H9 (cell line): Measurements from ENCODE around the gene IGLL1. TPM values are rescaled to one million over a fixed set of nuclear protein-coding genes. Genes with fewer than 3 reads are reported as not detected.

Experiments used
- DNase-seq: peaks from one replicate; pipeline ENCODE4 v3.0.0-alpha.2; 2017
- H2AFZ ChIP-seq: one replicate; pipeline ENCODE4 v1.6.1; 2013; ENCODE audit warnings: mild to moderate bottlenecking, low read length, control low read depth, moderate library complexity
- H2AK5ac ChIP-seq: 2 replicates; pipeline ENCODE4 v1.6.1; 2013; ENCODE audit warnings: low read length, control low read depth, mixed read lengths; ENCODE audit not compliant: insufficient read length
- H2BK120ac ChIP-seq: one replicate; pipeline ENCODE4 v1.6.1; 2013; ENCODE audit warnings: low read depth, mild to moderate bottlenecking, low read length, control low read depth, inconsistent platforms; ENCODE audit not compliant: poor library complexity, severe bottlenecking
- H2BK12ac ChIP-seq: 2 replicates; pipeline ENCODE4 v1.6.1; 2013; ENCODE audit warnings: low read length, control low read depth, mixed read lengths, low read depth; ENCODE audit not compliant: insufficient read length
- H2BK15ac ChIP-seq: 2 replicates; pipeline ENCODE4 v1.6.1; 2013; ENCODE audit warnings: low read depth, low read length, control low read depth
- H2BK20ac ChIP-seq: one replicate; pipeline ENCODE4 v1.6.1; 2013; ENCODE audit warnings: low read depth, mild to moderate bottlenecking, low read length, control low read depth, inconsistent platforms; ENCODE audit not compliant: poor library complexity, severe bottlenecking
- H2BK5ac ChIP-seq: 2 replicates; pipeline ENCODE4 v1.6.1; 2013; ENCODE audit warnings: low read length, control low read depth, mixed read lengths; ENCODE audit not compliant: insufficient read length
- H3K14ac ChIP-seq: 2 replicates; pipeline ENCODE4 v1.6.1; 2013; ENCODE audit warnings: low read length, control low read depth; ENCODE audit not compliant: insufficient read depth
- H3K18ac ChIP-seq: 2 replicates; pipeline ENCODE4 v1.6.1; 2013; ENCODE audit warnings: low read depth, mild to moderate bottlenecking, mixed read lengths, low read length, control low read depth; ENCODE audit not compliant: insufficient read length
- H3K23ac ChIP-seq: 2 replicates; pipeline ENCODE4 v1.6.1; 2013; ENCODE audit warnings: low read length, control low read depth, mixed read lengths, low read depth; ENCODE audit not compliant: insufficient read length
- H3K23me2 ChIP-seq: 2 replicates; pipeline ENCODE4 v1.6.1; 2013; ENCODE audit warnings: low read depth, mild to moderate bottlenecking, mixed read lengths, low read length, control low read depth; ENCODE audit not compliant: insufficient read length, poor library complexity, severe bottlenecking
- H3K27ac ChIP-seq: 2 replicates; pipeline ENCODE4 v1.5.1; 2013; ENCODE audit warnings: low read length, control low read depth, mixed read lengths, low read depth; ENCODE audit not compliant: insufficient read length
- H3K27me3 ChIP-seq: 2 replicates; pipeline ENCODE4 v1.6.1; 2013; ENCODE audit warnings: low read length, control low read depth, inconsistent platforms; ENCODE audit not compliant: insufficient read depth
- H3K4ac ChIP-seq: 2 replicates; pipeline ENCODE4 v1.6.1; 2013; ENCODE audit warnings: low read depth, mild to moderate bottlenecking, control low read depth, inconsistent platforms, low read length, moderate library complexity
- H3K4me1 ChIP-seq: 2 replicates; pipeline ENCODE4 v1.6.1; 2013; ENCODE audit warnings: low read length, control low read depth, inconsistent platforms; ENCODE audit not compliant: insufficient read depth
- H3K4me2 ChIP-seq: 2 replicates; pipeline ENCODE4 v1.6.1; 2013; ENCODE audit warnings: low read length, control low read depth, mixed read lengths; ENCODE audit not compliant: insufficient read length, insufficient read depth
- H3K56ac ChIP-seq: 2 replicates; pipeline ENCODE4 v1.6.1; 2013; ENCODE audit warnings: low read depth, mild to moderate bottlenecking, mixed read lengths, low read length, control low read depth; ENCODE audit not compliant: insufficient read length
- H3K79me1 ChIP-seq: 2 replicates; pipeline ENCODE4 v1.6.1; 2013; ENCODE audit warnings: low read depth, mild to moderate bottlenecking, moderate library complexity, low read length, control low read depth, inconsistent platforms; ENCODE audit not compliant: insufficient read depth, poor library complexity, severe bottlenecking
- H3K79me2 ChIP-seq: 2 replicates; pipeline ENCODE4 v1.6.1; 2013; ENCODE audit warnings: low read length, control low read depth, inconsistent platforms; ENCODE audit not compliant: insufficient read depth
- H3K9ac ChIP-seq: 2 replicates; pipeline ENCODE4 v1.6.1; 2013; ENCODE audit warnings: low read length, control low read depth, mixed read lengths; ENCODE audit not compliant: insufficient read length; ENCODE audit errors: extremely low read depth
- H3K9me3 ChIP-seq: one replicate; pipeline ENCODE4 v1.6.1; 2013; ENCODE audit warnings: low read depth, low read length, inconsistent platforms; ENCODE audit not compliant: control insufficient read depth
- H3T11ph ChIP-seq: one replicate; pipeline ENCODE4 v1.6.1; 2013; ENCODE audit warnings: mild to moderate bottlenecking, low read length, control low read depth, inconsistent platforms
- H4K20me1 ChIP-seq: one replicate; pipeline ENCODE4 v1.6.1; 2013; ENCODE audit not compliant: control insufficient read depth, insufficient read length, insufficient read depth
- H4K5ac ChIP-seq: 2 replicates; pipeline ENCODE4 v1.6.1; 2013; ENCODE audit warnings: low read depth, mild to moderate bottlenecking, mixed read lengths, low read length, control low read depth; ENCODE audit not compliant: insufficient read length
- H4K8ac ChIP-seq: replicated peaks from 2 replicates; pipeline ENCODE4 v1.6.1; 2013; ENCODE audit warnings: low read length, control low read depth, mixed read lengths, low read depth; ENCODE audit not compliant: insufficient read length
- H4K91ac ChIP-seq: 2 replicates; pipeline ENCODE4 v1.6.1; 2013; ENCODE audit warnings: low read depth, mild to moderate bottlenecking, moderate library complexity, mixed read lengths, low read length, control low read depth; ENCODE audit not compliant: insufficient read length
- H3K27ac Mint-ChIP-seq, 3 experiments: 2 replicates in 2 of 3; 3 replicates in 1 of 3; pipeline ENCODE4 v1.8.0; 2020 to 2021; ENCODE audit warnings: mixed read lengths in 3 of 3, mild to moderate bottlenecking in 1 of 3, moderate library complexity in 1 of 3
- H3K27me3 Mint-ChIP-seq: 2 replicates; pipeline ENCODE4 v1.8.0; 2021; ENCODE audit warnings: low read depth, mild to moderate bottlenecking, moderate library complexity, mixed read lengths
- H3K36me3 Mint-ChIP-seq, 3 experiments: 2 replicates in 2 of 3; 3 replicates in 1 of 3; pipeline ENCODE4 v1.8.0; 2020 to 2021; ENCODE audit warnings: low read depth in 3 of 3, mixed read lengths in 3 of 3; ENCODE audit not compliant: insufficient read depth in 1 of 3
- H3K4me1 Mint-ChIP-seq, 2 experiments: 2 replicates each; pipeline ENCODE4 v1.8.0; 2020; ENCODE audit warnings: mixed read lengths in 2 of 2
- H3K4me3 Mint-ChIP-seq, 2 experiments: 2 replicates in 1 of 2; 3 replicates in 1 of 2; pipeline ENCODE4 v1.8.0; 2020 to 2021; ENCODE audit warnings: mild to moderate bottlenecking in 2 of 2, mixed read lengths in 2 of 2, moderate library complexity in 1 of 2
- H3K9me3 Mint-ChIP-seq, 2 experiments: 2 replicates in 1 of 2; 3 replicates in 1 of 2; pipeline ENCODE4 v1.8.0; 2020; ENCODE audit warnings: mild to moderate bottlenecking in 2 of 2, mixed read lengths in 2 of 2, moderate library complexity in 1 of 2
- WGBS: extraction: QIAGEN DNeasy Blood & Tissue Kit; methylation state at CpG from one replicate; pipeline ENCODE4 v1.1.7; 2013; ENCODE audit warnings: missing lambda C conversion rate, low lambda C conversion rate, mixed read lengths; ENCODE audit not compliant: insufficient read length; ENCODE audit errors: extremely low coverage; 5-methylcytosine and 5-hydroxymethylcytosine counted together
- total RNA-seq: library from RNA; stranded (reverse); gene quantifications from 2 replicates; pipeline ENCODE4 v1.2.1, GENCODE V29; 2021
- TF ChIP-seq, protein P1 (sequence below): fragments of 200-600 bp; sonication (generic); conservative IDR thresholded peaks from 3 replicates; pipeline ENCODE4 v1.8.0; 2021; ENCODE audit warnings: antibody characterized with exemption, mild to moderate bottlenecking

The IGLL1 gene
- total RNA-seq, 1 experiment from 2014 or later = not detected

DNA sequence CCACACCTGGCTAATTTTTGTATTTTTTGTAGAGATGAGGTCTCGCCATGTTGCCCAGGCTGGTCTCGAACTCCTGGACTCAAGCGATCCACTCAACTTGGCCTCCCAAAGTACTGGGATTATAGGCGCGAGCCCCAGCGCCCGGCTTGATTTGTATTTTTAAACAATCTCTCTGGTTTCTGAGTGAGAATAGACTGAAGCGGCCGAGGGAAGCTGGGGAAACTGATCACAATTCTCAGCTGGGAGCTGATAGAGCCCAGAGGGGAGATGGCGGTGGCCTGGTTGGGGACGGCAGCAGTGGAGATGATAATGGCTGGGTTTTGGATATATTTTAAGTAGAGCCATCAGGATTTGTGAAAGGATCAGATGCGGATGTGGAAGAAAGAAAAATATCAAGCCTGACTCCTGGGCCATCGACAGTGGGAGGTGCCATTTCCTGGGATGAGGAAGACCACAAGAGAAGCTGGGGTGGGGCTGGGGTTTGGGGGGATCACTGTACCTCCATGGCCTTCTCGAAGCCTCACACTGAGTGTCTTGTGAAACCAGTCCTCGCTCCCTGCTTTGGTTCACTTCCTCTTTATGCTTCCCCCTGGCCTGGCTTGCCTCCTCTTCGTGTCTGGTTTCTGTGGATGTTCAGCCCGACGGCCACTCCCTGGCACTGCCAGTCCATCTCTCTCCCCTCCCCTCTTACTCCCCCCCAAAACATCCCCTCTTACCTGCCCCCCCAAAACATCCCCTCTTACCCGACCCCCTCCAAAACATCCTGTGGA is 51.9 kb downstream of the IGLL1 start:
- no peak overlapping the region for H3T11ph ChIP-seq
- no peak overlapping the region for H4K5ac ChIP-seq
- peaks cover 3% of the 10 kb centered on the region; the same call in 1 of the 2 replicates for H3K27me3 ChIP-seq
- no peaks in the 10 kb centered on the region; a peak in 2 of 5 replicates for H3K9me3 Mint-ChIP-seq
- no peak overlapping the region for H3K9ac ChIP-seq
- no peak overlapping the region for H3K56ac ChIP-seq
- H4K20me1 ChIP-seq = no peaks in the 10 kb centered on the region
- no peak overlapping the region for H3K23ac ChIP-seq
- H3K23me2 ChIP-seq = no peaks in the 10 kb centered on the region
- no peak overlapping the region for H3K18ac ChIP-seq
- H3K79me2 ChIP-seq = no peaks in the 10 kb centered on the region
- H3K4me1 ChIP-seq = peaks cover 7% of the 10 kb centered on the region; the same call in 1 of the 2 replicates
- no peak overlapping the region for H3K14ac ChIP-seq
- H3K4me1 Mint-ChIP-seq = peaks cover 20 to 37% of the 10 kb centered on the region in 2 experiments
- H2AK5ac ChIP-seq = no peak overlapping the region
- H3K4ac ChIP-seq = no peak overlapping the region
- no peaks in the 10 kb centered on the region for H3K79me1 ChIP-seq
- no peak overlapping the region for H2BK120ac ChIP-seq
- H2AFZ ChIP-seq = no peak overlapping the region
- no peak overlapping the region for H3K27ac ChIP-seq
- no peak overlapping the region for H3K4me2 ChIP-seq
- peaks cover 80% of the 10 kb centered on the region for H3K27me3 Mint-ChIP-seq
- no peak overlapping the region for H3K4me3 Mint-ChIP-seq
- H2BK12ac ChIP-seq = no peak overlapping the region
- H3K9me3 ChIP-seq = no peaks in the 10 kb centered on the region
- no peak overlapping the region for H4K91ac ChIP-seq
- no peak overlapping the region for H2BK15ac ChIP-seq
- no peak overlapping the region for H2BK20ac ChIP-seq
- TF ChIP-seq, protein P1, sequence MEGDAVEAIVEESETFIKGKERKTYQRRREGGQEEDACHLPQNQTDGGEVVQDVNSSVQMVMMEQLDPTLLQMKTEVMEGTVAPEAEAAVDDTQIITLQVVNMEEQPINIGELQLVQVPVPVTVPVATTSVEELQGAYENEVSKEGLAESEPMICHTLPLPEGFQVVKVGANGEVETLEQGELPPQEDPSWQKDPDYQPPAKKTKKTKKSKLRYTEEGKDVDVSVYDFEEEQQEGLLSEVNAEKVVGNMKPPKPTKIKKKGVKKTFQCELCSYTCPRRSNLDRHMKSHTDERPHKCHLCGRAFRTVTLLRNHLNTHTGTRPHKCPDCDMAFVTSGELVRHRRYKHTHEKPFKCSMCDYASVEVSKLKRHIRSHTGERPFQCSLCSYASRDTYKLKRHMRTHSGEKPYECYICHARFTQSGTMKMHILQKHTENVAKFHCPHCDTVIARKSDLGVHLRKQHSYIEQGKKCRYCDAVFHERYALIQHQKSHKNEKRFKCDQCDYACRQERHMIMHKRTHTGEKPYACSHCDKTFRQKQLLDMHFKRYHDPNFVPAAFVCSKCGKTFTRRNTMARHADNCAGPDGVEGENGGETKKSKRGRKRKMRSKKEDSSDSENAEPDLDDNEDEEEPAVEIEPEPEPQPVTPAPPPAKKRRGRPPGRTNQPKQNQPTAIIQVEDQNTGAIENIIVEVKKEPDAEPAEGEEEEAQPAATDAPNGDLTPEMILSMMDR = no peak
- no peak overlapping the region for H3K27ac Mint-ChIP-seq
- DNase-seq = no peak
- no peak overlapping the region for H4K8ac ChIP-seq
- no peak overlapping the region for H2BK5ac ChIP-seq
- no CpG with 5 or more reads among the region's 19 CpGs for WGBS
- H3K36me3 Mint-ChIP-seq = no peaks in the 10 kb centered on the region; a peak in 1 of 7 replicates
